Activated T-helper 17 cell treated with anti-CD3 and anti-CD28 coated beads, Interleukin-2, amount 50 U/mL, for 72 hours (primary cell): ENCODE data around the gene TESMIN. TPM values are rescaled to one million over a fixed set of nuclear protein-coding genes. Genes with fewer than 3 reads are reported as not detected.

ENCODE experiments used
- ATAC-seq: fragments of 150-1000 bp; cut with Tn5 transposase; replicated peaks from 2 replicates; pipeline ENCODE4 v1.10.0; 2021; ENCODE audit warnings: mild to moderate bottlenecking, moderate library complexity
- H3K27ac Mint-ChIP-seq: one replicate; pipeline ENCODE4 v1.8.0; 2022; ENCODE audit warnings: mixed read lengths
- H3K27me3 Mint-ChIP-seq: one replicate; pipeline ENCODE4 v1.8.0; 2022; ENCODE audit warnings: mixed read lengths
- H3K36me3 Mint-ChIP-seq: one replicate; pipeline ENCODE4 v1.8.0; 2022; ENCODE audit warnings: low read depth, mild to moderate bottlenecking, mixed read lengths
- H3K4me1 Mint-ChIP-seq: one replicate; pipeline ENCODE4 v1.8.0; 2022; ENCODE audit warnings: mixed read lengths
- H3K4me3 Mint-ChIP-seq: one replicate; pipeline ENCODE4 v1.8.0; 2022; ENCODE audit warnings: mild to moderate bottlenecking, mixed read lengths
- H3K9me3 Mint-ChIP-seq: one replicate; pipeline ENCODE4 v1.8.0; 2022; ENCODE audit warnings: mixed read lengths
- total RNA-seq, 2 donors: library from RNA; stranded (reverse); gene quantifications; one replicate each; pipeline ENCODE4 v1.2.3, GENCODE V29; 2022

Gene TESMIN
- total RNA-seq, 2 donors from 2014 or later, result 7.7 to 11.8 TPM

DNA sequence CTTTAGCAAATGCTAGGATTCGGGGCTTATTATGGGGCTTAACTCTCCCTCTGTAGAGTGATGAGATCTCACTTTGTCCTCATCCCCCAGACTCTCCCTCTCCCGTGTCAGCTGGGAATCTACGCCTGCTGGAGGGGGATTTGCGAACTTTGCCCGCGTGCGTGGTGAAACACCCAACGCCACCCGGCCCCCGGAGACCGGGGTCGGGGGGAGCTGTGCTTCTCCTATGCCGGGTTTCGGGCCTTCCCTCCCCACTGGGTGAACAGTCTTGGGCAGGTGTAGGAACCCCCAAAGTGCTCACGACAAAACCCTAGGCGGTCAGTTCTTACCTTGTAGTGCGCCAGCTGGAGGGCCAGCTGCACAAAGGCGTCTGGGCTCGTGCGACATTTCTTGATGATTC lies 21.6 kb upstream of the TESMIN start:
- Mint-ChIP-seq H3K27me3 (no peaks in the 10 kb centered on the region), H3K9me3 (no peaks in the 10 kb centered on the region), H3K4me1 (no peaks in the 10 kb centered on the region), H3K4me3 (no peak overlapping the region), H3K27ac (no peak overlapping the region), H3K36me3 (peaks cover 84% of the 10 kb centered on the region)
- ATAC-seq, result no peak

- peaks cover 71% of the 10 kb centered on the region for H3K36me3 Mint-ChIP-seq
- H3K27me3 Mint-ChIP-seq, result no peaks in the 10 kb centered on the region
- H3K27ac Mint-ChIP-seq, result no peak overlapping the region
- no peak for ATAC-seq
- H3K4me3 Mint-ChIP-seq, result no peak overlapping the region
- no peaks in the 10 kb centered on the region for H3K4me1 Mint-ChIP-seq
- H3K9me3 Mint-ChIP-seq, result no peaks in the 10 kb centered on the region
Observed at GRCh38 chr11:68770781-68771180, 19.5 kb upstream of the TESMIN start.

GRCh38 chr11:68767672-68768071 lies 16.4 kb upstream of the TESMIN start:
- no peak for ATAC-seq
- Mint-ChIP-seq H3K27me3 (no peaks in the 10 kb centered on the region), H3K4me3 (no peak overlapping the region), H3K9me3 (no peaks in the 10 kb centered on the region), H3K4me1 (no peaks in the 10 kb centered on the region), H3K36me3 (peaks cover 52% of the 10 kb centered on the region), H3K27ac (no peak overlapping the region)

GRCh38 chr11:68766786-68767185 lies 15.5 kb upstream of the TESMIN start:
- no peaks in the 10 kb centered on the region for H3K27me3 Mint-ChIP-seq
- H3K9me3 Mint-ChIP-seq, result no peaks in the 10 kb centered on the region
- H3K27ac Mint-ChIP-seq, result no peak overlapping the region
- no peaks in the 10 kb centered on the region for H3K4me1 Mint-ChIP-seq
- H3K4me3 Mint-ChIP-seq, result no peak overlapping the region
- ATAC-seq, result no peak
- peaks cover 55% of the 10 kb centered on the region for H3K36me3 Mint-ChIP-seq

DNA sequence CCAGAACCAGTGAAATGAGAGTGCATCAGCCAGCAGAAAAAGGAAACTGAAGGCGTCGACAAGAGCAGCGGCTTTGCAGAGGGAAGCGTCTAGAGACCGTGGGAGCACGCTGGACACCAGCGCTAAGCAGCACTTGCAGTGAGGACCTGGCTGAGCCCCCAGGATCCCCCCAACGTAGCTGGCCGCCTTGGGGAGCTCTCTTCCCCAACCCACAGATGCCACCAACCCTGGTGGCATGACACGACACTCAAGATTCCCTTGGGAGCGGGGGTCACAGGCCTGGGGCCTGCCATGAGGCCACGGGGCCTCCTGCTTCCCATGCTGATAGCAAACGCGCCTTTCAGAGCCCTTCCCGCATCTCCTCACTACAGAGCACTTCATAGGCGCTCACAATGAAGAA lies 13.4 kb upstream of the TESMIN start:
- H3K4me1 Mint-ChIP-seq, result no peaks in the 10 kb centered on the region
- H3K27me3 Mint-ChIP-seq, result no peaks in the 10 kb centered on the region
- H3K9me3 Mint-ChIP-seq, result no peaks in the 10 kb centered on the region
- H3K36me3 Mint-ChIP-seq, result peaks cover 51% of the 10 kb centered on the region
- ATAC-seq, result no peak
- no peak overlapping the region for H3K4me3 Mint-ChIP-seq
- no peak overlapping the region for H3K27ac Mint-ChIP-seq

- Mint-ChIP-seq H3K4me3 (no peak overlapping the region), H3K36me3 (peaks cover 51% of the 10 kb centered on the region), H3K4me1 (no peaks in the 10 kb centered on the region), H3K27ac (no peak overlapping the region), H3K27me3 (no peaks in the 10 kb centered on the region), H3K9me3 (no peaks in the 10 kb centered on the region)
- no peak for ATAC-seq
Observed at GRCh38 chr11:68763926-68764657, 12.8 kb upstream of the TESMIN start.

- Mint-ChIP-seq H3K36me3 (peaks cover 47% of the 10 kb centered on the region), H3K27me3 (no peaks in the 10 kb centered on the region)
Observed at GRCh38 chr11:68763181-68763721, 11.9 kb upstream of the TESMIN start.

GRCh38 chr11:68762481-68762880 lies 11.2 kb upstream of the TESMIN start:
- no peaks in the 10 kb centered on the region for H3K9me3 Mint-ChIP-seq
- H3K4me3 Mint-ChIP-seq, result no peak overlapping the region
- H3K4me1 Mint-ChIP-seq, result no peaks in the 10 kb centered on the region
- H3K36me3 Mint-ChIP-seq, result peaks cover 50% of the 10 kb centered on the region
- no peaks in the 10 kb centered on the region for H3K27me3 Mint-ChIP-seq
- ATAC-seq, result no peak
- H3K27ac Mint-ChIP-seq, result no peak overlapping the region

More at GRCh38 chr11:68763181-68763721, 11.9 kb upstream of the TESMIN start:
- Mint-ChIP-seq H3K9me3 (no peaks in the 10 kb centered on the region), H3K4me1 (no peaks in the 10 kb centered on the region), H3K4me3 (no peak overlapping the region), H3K27ac (peak overlapping the region; percentile 40)
- no peak for ATAC-seq

DNA sequence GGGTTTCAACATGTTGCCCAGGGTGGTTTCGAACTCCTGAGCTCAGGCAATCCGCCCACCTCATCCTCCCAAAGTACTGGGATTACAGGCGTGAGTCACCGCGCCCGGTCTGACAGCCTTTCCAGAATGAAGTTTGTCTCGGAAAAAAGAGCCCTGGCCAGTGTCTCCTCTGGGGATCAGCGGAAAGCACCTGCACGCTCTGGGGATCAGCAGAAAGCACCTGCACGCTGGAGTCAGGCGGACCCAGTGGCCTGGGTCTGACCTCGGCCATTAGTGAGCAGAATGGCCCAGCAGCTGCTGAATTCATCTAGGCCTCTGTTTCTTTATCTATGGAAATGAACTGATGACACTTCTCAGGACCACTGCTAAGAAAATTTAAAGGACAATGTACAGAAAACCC lies 10.5 kb upstream of the TESMIN start:
- ATAC-seq, result no peak
- Mint-ChIP-seq H3K4me1 (no peaks in the 10 kb centered on the region), H3K27ac (no peak overlapping the region), H3K4me3 (no peak overlapping the region), H3K36me3 (peaks cover 56% of the 10 kb centered on the region), H3K9me3 (no peaks in the 10 kb centered on the region), H3K27me3 (no peaks in the 10 kb centered on the region)

DNA sequence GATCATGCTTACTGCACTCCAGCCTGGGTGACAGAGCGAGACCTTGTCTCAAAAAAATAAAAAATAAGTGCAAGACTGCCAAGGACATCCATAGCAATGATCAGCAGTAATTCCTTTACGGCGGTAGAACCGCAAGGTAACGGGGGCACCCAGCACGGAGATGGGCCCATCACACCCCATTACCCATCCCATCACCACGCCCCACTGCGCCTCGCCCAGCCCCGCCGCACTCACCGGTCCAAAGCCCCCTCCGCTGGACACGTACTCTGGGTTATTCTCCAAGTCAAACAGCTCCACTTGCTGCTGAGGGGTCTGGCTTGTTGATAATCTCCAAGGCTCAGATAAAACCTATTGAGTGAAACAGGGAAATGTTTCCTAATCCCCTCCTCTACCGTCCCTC lies 8.7 kb upstream of the TESMIN start:
- no peak overlapping the region for H3K4me3 Mint-ChIP-seq
- no peaks in the 10 kb centered on the region for H3K9me3 Mint-ChIP-seq
- peaks cover 60% of the 10 kb centered on the region for H3K36me3 Mint-ChIP-seq
- no peaks in the 10 kb centered on the region for H3K27me3 Mint-ChIP-seq
- ATAC-seq, result no peak
- no peaks in the 10 kb centered on the region for H3K4me1 Mint-ChIP-seq
- H3K27ac Mint-ChIP-seq, result no peak overlapping the region

GRCh38 chr11:68757711-68758110 lies 6.4 kb upstream of the TESMIN start:
- H3K4me3 Mint-ChIP-seq, result no peak overlapping the region
- ATAC-seq, result no peak
- H3K36me3 Mint-ChIP-seq, result peaks cover 54% of the 10 kb centered on the region
- H3K4me1 Mint-ChIP-seq, result no peaks in the 10 kb centered on the region
- no peaks in the 10 kb centered on the region for H3K9me3 Mint-ChIP-seq
- no peaks in the 10 kb centered on the region for H3K27me3 Mint-ChIP-seq
- H3K27ac Mint-ChIP-seq, result no peak overlapping the region

DNA sequence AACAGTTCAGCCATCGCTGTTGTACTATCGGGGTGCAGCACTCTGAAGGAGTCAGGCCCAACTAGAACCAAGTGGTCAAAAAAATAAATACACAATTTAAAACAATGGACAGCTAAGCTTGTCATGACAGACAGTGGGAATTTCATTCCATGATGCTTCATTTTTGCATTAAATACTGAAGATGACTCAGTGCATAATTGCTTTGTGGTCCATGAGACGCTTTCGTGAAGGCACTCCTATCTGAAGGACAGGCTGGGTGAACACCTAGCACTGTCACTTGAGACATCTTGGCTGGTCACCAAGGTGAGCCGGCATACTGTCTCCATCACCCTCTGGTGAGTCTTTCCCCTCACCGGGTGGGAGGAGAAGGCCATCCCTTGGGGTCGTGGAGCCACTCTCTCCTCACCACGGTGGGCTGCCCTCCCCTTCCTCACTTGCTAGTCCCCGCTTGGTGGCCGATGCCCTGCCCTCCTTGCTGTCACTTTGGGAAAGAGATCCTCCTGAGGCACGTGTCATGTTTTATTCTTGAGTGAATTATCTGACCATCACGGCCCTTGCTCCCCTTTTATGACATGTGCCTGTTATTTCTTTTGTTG lies 4.9 kb upstream of the TESMIN start:
- Mint-ChIP-seq H3K4me3 (no peak overlapping the region), H3K36me3 (peaks cover 40% of the 10 kb centered on the region), H3K27me3 (no peaks in the 10 kb centered on the region), H3K4me1 (no peaks in the 10 kb centered on the region), H3K27ac (no peak overlapping the region), H3K9me3 (no peaks in the 10 kb centered on the region)
- no peak for ATAC-seq

- Mint-ChIP-seq H3K9me3 (no peaks in the 10 kb centered on the region), H3K36me3 (peaks cover 19% of the 10 kb centered on the region), H3K27me3 (no peaks in the 10 kb centered on the region), H3K4me1 (no peaks in the 10 kb centered on the region), H3K4me3 (no peak overlapping the region), H3K27ac (no peak overlapping the region)
- no peak for ATAC-seq
Observed at GRCh38 chr11:68753300-68753699, 2.0 kb upstream of the TESMIN start.

GRCh38 chr11:68751004-68751325 lies 355 bp downstream of the TESMIN start:
- no peak overlapping the region for H3K4me3 Mint-ChIP-seq
- H3K36me3 Mint-ChIP-seq, result peaks cover 6% of the 10 kb centered on the region
- H3K9me3 Mint-ChIP-seq, result no peaks in the 10 kb centered on the region
- ATAC-seq, result no peak
- no peaks in the 10 kb centered on the region for H3K4me1 Mint-ChIP-seq
- H3K27me3 Mint-ChIP-seq, result no peaks in the 10 kb centered on the region
- no peak overlapping the region for H3K27ac Mint-ChIP-seq

- Mint-ChIP-seq H3K9me3 (no peaks in the 10 kb centered on the region), H3K36me3 (peaks cover 9% of the 10 kb centered on the region), H3K4me1 (no peaks in the 10 kb centered on the region), H3K27me3 (no peaks in the 10 kb centered on the region), H3K4me3 (peak overlapping the region; percentile 56), H3K27ac (peak overlapping the region; percentile 65)
- ATAC-seq, result no peak
Observed at GRCh38 chr11:68750195-68751003, 921 bp downstream of the TESMIN start.
